ENCODE measurements around the gene GPR63.

GPR63 gene

DNA sequence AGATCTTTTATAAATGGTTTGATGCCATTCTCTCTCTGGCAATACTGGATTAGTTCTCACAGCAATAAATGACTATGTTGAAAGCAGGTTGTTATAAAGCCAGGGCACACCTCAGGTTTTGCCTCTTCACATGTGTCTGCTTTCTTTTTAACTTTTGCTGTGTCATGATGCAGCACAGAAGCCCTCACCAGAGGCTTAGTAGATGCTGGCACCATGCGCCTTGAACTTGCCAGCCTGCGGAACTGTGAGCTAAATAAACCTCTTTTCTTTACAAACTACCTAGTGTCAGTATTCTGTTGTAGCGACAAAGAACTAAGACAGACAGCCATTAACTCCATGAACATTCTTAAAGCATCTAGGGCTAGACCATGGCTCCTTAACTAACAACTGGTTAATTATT is 15.3 kb upstream of the GPR63 start:
- DNase-seq (ENCODE audit: low read depth): no peak
- no peak overlapping the region for H3K4me3 ChIP-seq (ENCODE audit: low read depth, low read length)
- TF ChIP-seq, protein P1, sequence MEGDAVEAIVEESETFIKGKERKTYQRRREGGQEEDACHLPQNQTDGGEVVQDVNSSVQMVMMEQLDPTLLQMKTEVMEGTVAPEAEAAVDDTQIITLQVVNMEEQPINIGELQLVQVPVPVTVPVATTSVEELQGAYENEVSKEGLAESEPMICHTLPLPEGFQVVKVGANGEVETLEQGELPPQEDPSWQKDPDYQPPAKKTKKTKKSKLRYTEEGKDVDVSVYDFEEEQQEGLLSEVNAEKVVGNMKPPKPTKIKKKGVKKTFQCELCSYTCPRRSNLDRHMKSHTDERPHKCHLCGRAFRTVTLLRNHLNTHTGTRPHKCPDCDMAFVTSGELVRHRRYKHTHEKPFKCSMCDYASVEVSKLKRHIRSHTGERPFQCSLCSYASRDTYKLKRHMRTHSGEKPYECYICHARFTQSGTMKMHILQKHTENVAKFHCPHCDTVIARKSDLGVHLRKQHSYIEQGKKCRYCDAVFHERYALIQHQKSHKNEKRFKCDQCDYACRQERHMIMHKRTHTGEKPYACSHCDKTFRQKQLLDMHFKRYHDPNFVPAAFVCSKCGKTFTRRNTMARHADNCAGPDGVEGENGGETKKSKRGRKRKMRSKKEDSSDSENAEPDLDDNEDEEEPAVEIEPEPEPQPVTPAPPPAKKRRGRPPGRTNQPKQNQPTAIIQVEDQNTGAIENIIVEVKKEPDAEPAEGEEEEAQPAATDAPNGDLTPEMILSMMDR (IDR thresholded peaks at IDR 0.05; ENCODE audit: low read depth, low read length, missing control alignments): no peak
- in situ Hi-C loops (cut with HindIII; ENCODE audit: low sequenced_read_pairs): loop anchor here (25.0 kb wide), 1 partner anchor 190 kb away; no protein-coding TSS in a partner anchor

DNA sequence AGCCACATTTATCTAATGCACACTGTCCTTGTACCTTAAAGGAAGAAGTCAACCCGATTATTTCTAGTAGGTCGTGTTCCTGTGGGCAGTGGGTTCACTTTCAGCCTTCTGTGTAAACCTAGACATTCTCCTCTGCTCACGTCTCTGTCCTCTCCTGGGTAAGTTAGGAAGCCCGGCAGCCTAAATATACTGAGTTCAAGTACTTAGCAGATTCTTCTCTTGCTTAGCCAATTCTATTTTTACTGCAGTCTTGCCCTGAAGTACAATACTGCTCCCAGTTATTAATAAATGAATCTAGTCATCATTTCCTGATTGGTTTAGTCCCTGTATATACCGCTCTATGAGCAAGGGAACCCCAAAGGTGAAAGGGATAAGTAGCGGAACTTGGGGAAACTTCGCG is 14.6 kb upstream of the GPR63 start:
- H3K4me3 ChIP-seq (ENCODE audit: low read depth, low read length): no peak overlapping the region
- TF ChIP-seq, protein P1 (IDR thresholded peaks at IDR 0.05; ENCODE audit: low read depth, low read length, missing control alignments): no peak
- no peak for DNase-seq (ENCODE audit: low read depth)
- in situ Hi-C loops (cut with HindIII; ENCODE audit: low sequenced_read_pairs): loop anchor here (25.0 kb wide), 1 partner anchor 190 kb away; no protein-coding TSS in a partner anchor

DNA sequence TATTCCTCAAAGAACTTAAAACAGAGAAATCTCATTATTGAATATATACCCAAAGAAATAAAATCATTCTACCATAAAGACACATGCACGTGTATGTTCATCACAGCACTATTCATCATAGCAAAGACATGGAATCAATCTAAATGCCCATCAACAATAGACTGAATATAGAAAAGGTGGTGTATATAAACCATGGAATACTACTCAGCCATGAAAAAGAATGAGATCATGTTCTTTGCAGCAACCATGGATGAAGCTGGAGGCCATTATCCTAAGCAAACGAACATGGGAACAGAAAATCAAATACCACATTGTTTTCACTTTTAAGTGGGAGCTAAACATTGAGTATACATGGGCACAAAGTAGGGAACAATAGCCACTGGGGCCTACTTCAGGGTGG is 12.3 kb upstream of the GPR63 start:
- no peak for DNase-seq (ENCODE audit: low read depth)
- TF ChIP-seq, protein P1 (IDR thresholded peaks at IDR 0.05; ENCODE audit: low read depth, low read length, missing control alignments): no peak
- in situ Hi-C loops (cut with HindIII; ENCODE audit: low sequenced_read_pairs): loop anchor here (25.0 kb wide), 1 partner anchor 187 kb away; no protein-coding TSS in a partner anchor
- no peak overlapping the region for H3K4me3 ChIP-seq (ENCODE audit: low read depth, low read length)

DNA sequence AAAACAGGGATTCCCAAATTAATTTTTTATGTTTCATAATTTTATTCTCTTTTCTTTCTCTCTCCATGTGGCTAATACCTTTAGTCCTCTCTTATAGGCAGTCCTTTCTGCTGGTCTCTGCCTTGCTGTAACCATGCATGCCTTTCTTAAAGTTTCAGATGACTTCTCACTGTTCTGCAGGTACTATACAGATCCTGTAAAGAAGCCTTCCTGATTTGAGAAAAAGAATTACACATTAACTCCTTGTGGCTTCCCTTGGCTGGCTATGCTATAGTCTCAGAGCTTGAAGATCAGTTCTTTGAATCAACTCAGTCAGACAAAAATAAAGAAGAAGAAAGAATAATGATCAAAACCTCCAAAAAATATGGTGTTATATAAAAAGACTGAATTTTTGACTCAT is 7.3 kb upstream of the GPR63 start:
- in situ Hi-C loops (cut with HindIII; ENCODE audit: low sequenced_read_pairs): no loop called here
- no peak for DNase-seq (ENCODE audit: low read depth)
- no peak overlapping the region for H3K4me3 ChIP-seq (ENCODE audit: low read depth, low read length)
- TF ChIP-seq, protein P1 (IDR thresholded peaks at IDR 0.05; ENCODE audit: low read depth, low read length, missing control alignments): no peak

DNA sequence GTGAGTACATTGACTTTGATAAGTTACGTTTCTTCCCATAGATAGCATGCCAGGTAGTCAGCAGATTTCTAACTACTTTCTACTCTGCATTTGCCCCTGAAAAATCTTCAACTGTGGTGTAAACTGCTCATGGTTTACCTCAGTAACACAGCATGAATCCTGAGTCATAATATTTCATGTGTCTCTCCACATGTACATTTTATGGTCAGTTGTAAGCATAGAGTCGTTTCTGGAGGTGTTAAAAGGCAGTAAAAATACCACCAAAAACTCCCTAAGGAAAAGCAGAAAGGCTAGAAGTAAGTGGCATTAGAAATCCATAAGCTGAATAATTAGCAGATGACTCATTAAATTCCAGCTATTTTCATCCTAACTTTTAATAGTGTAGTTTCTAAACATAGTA is 4.1 kb upstream of the GPR63 start:
- in situ Hi-C loops (cut with HindIII; ENCODE audit: low sequenced_read_pairs): no loop called here
- H3K4me3 ChIP-seq (ENCODE audit: low read depth, low read length): no peak overlapping the region
- TF ChIP-seq, protein P1 (IDR thresholded peaks at IDR 0.05; ENCODE audit: low read depth, low read length, missing control alignments): no peak
- DNase-seq (ENCODE audit: low read depth): no peak

DNA sequence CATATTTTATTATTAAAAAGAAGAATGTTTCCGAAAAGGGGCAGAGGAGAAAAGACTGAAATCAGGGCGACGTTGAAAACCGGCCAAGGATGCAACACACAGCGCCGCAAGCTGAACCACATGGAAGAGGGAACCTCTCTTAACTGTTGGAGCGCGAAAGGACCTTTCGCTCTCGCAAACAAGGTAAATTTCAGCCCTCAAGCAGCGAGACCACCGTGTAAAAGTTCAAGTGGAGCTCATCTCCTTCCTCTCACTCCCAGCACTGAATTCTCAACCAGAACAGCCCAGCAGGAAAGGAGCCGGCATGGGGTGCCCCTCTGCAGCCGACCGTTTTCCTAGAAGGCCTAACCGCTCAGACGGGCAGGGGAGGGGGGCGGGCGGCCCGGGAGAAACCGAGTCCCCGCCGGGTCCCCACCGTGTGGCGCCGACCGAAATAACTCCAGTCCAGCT is 621 bp downstream of the GPR63 start:
- DNase-seq (ENCODE audit: low read depth): no peak
- in situ Hi-C loops (cut with HindIII; ENCODE audit: low sequenced_read_pairs): no loop called here
- peak overlapping the region; percentile 87 for H3K4me3 ChIP-seq (ENCODE audit: low read depth, low read length)
- TF ChIP-seq, protein P1 (IDR thresholded peaks at IDR 0.05; ENCODE audit: low read depth, low read length, missing control alignments): no peak
